Endothelial cell of umbilical vein (primary cell): ENCODE results near the gene LAMA5. TPM values are rescaled to one million over a fixed set of nuclear protein-coding genes. Genes with fewer than 3 reads are reported as not detected.

Experiments used
- BruUV-seq: library from RNA; stranded (reverse); fragments of 400-500 nt; replicated peaks from 2 replicates; lab custom pipeline; 2021; lab: Mats Ljungman, UMichigan
- CTCF ChIA-PET: fragments of 300-600, 350-600 bp; sonication (Branson Sonifier 250); formaldehyde crosslinking; loops from one replicate; lab custom pipeline; 2021; ENCODE audit warnings: antibody characterized with exemption, inconsistent platforms; lab: Charles Lee
- POLR2A ChIA-PET: fragments of 300-600, 350-600 bp; sonication (Branson Sonifier 250); formaldehyde crosslinking; loops from one replicate; lab custom pipeline; 2021; ENCODE audit warnings: antibody characterized with exemption, inconsistent platforms; lab: Charles Lee
- DNase-seq: peaks from one replicate; pipeline ENCODE4 v3.0.0-alpha.2; 2011; ENCODE audit warnings: low read depth, low spot score
- FAIRE-seq: peaks from 2 replicates; lab custom pipeline; 2011; peaks lifted over from hg19 to GRCh38; lab: Jason Lieb, UNC
- H2AFZ ChIP-seq: 2 replicates; pipeline ENCODE4 v1.6.0; 2012; ENCODE audit warnings: low read depth, low read length, control low read depth, inconsistent platforms
- H3K27ac ChIP-seq: 2 replicates; pipeline ENCODE4 v1.5.1; 2011; ENCODE audit warnings: low read depth, mild to moderate bottlenecking, control low read depth, low read length, moderate library complexity; ENCODE audit not compliant: insufficient read depth
- H3K27me3 ChIP-seq, 2 experiments: 2 replicates each; pipeline versions ENCODE4 v1.6.0 to v1.6.1; 2011; ENCODE audit warnings: low read length in 2 of 2, mixed read lengths in 1 of 2; ENCODE audit not compliant: control insufficient read depth in 2 of 2, insufficient read depth in 2 of 2
- H3K36me3 ChIP-seq, 2 experiments: 2 replicates in 1 of 2; 3 replicates in 1 of 2; pipeline ENCODE4 v1.5.1; 2011; ENCODE audit warnings: low read length in 2 of 2, mild to moderate bottlenecking in 1 of 2, moderate library complexity in 1 of 2; ENCODE audit not compliant: control insufficient read depth in 2 of 2, insufficient read depth in 2 of 2; ENCODE audit errors: extremely low read depth in 1 of 2
- H3K4me1 ChIP-seq: 3 replicates; pipeline ENCODE4 v1.5.1; 2011; ENCODE audit warnings: mild to moderate bottlenecking, low read length; ENCODE audit not compliant: control insufficient read depth, insufficient read depth; ENCODE audit errors: extremely low read depth
- H3K4me2 ChIP-seq: 2 replicates; pipeline ENCODE4 v1.6.1; 2011; ENCODE audit warnings: low read length, control low read depth, mixed read lengths; ENCODE audit not compliant: insufficient read depth
- H3K4me3 ChIP-seq, 3 experiments: fragments of 200-600 bp in 1 of 3; sonication (generic), shearing (Covaris generic) in 1 of 3; replicated peaks in 1 of 3; 2 replicates each; pipeline ENCODE4 v1.5.1; 2011 to 2016; ENCODE audit warnings: control low read depth in 3 of 3, low read length in 3 of 3, mild to moderate bottlenecking in 2 of 3, inconsistent platforms in 1 of 3, low read depth in 1 of 3, moderate library complexity in 1 of 3; ENCODE audit not compliant: insufficient read depth in 1 of 3
- H3K79me2 ChIP-seq: 2 replicates; pipeline ENCODE4 v1.6.0; 2012; ENCODE audit warnings: low read length, inconsistent platforms; ENCODE audit not compliant: control insufficient read depth, insufficient read depth
- H3K9ac ChIP-seq: replicated peaks from 2 replicates; pipeline ENCODE3; 2011; ENCODE audit warnings: low read length, control low read depth; ENCODE audit not compliant: insufficient read depth; ENCODE audit errors: extremely low read depth
- H3K9me1 ChIP-seq: replicated peaks from 3 replicates; pipeline ENCODE4 v1.6.0; 2011; ENCODE audit warnings: mild to moderate bottlenecking, low read length; ENCODE audit not compliant: control insufficient read depth, insufficient read depth; ENCODE audit errors: extremely low read depth
- H3K9me3 ChIP-seq: replicated peaks from 2 replicates; pipeline ENCODE4 v1.5.1; 2012; ENCODE audit warnings: low read length, inconsistent platforms; ENCODE audit not compliant: control insufficient read depth, insufficient read depth
- H4K20me1 ChIP-seq: replicated peaks from 2 replicates; pipeline ENCODE3; 2011; ENCODE audit warnings: mild to moderate bottlenecking, low read length; ENCODE audit not compliant: control insufficient read depth, insufficient read depth; ENCODE audit errors: extremely low read depth
- EZH2 ChIP-seq: IDR thresholded peaks from 2 replicates; pipeline ENCODE4 v1.6.1; 2012; ENCODE audit warnings: borderline replicate concordance, low read depth, mild to moderate bottlenecking, moderate library complexity, low read length, inconsistent platforms; ENCODE audit not compliant: severe bottlenecking
- FOS ChIP-seq: IDR thresholded peaks from 2 replicates; pipeline ENCODE4 v1.6.1; 2011; ENCODE audit warnings: mild to moderate bottlenecking, low read length, moderate library complexity, borderline replicate concordance; ENCODE audit not compliant: insufficient read depth
- GATA2 ChIP-seq: IDR thresholded peaks from 2 replicates; pipeline ENCODE4 v1.7.0; 2011; ENCODE audit warnings: low read depth, mild to moderate bottlenecking, moderate library complexity, mixed read lengths, low read length; ENCODE audit not compliant: insufficient read length, insufficient read depth
- JUN ChIP-seq: IDR thresholded peaks from 2 replicates; pipeline ENCODE4 v1.6.1; 2011; ENCODE audit warnings: borderline replicate concordance, low read depth; ENCODE audit not compliant: insufficient read length, insufficient read depth
- MYC ChIP-seq: IDR thresholded peaks from one replicate; pipeline ENCODE4 v1.6.1; 2011; ENCODE audit warnings: mild to moderate bottlenecking, low read depth, low read length
- POLR2A ChIP-seq: IDR thresholded peaks from 2 replicates; pipeline ENCODE4 v1.6.1; 2012; ENCODE audit warnings: low read depth, mild to moderate bottlenecking, control low read depth, low read length
- POLR2AphosphoS5 ChIP-seq: IDR thresholded peaks from 2 replicates; pipeline ENCODE4 v1.6.1; 2012; ENCODE audit warnings: low read depth, mild to moderate bottlenecking, control low read depth, low read length, moderate library complexity; ENCODE audit not compliant: insufficient read depth
- dilution Hi-C: fragments of 300-500 bp; cut with MboI; formaldehyde crosslinking; loops from one replicate; pipeline ENCODE4 v1.15.0; 2019; ENCODE audit warnings: low sequenced_read_pairs; ENCODE audit not compliant: extremely low pct_ligation_motif_present
- intact Hi-C: fragments of 100-400 bp; cut with micrococcal nuclease; formaldehyde crosslinking; loops from one replicate; pipeline ENCODE4 v1.10.0; 2022
- polyA plus RNA-seq, 4 experiments: library from polyadenylated mRNA; depleted of rRNA in 3 of 4; stranded (reverse) in 3 of 4; unstranded in 1 of 4; fragments of >200 nt; gene quantifications; 2 replicates each; pipeline versions ENCODE4 v1.2.1 to v1.2.3, GENCODE V29; 2011 to 2012; ENCODE audit warnings: missing spikeins in 1 of 4
- total RNA-seq: library from RNA; stranded (reverse); gene quantifications from 2 replicates; pipeline ENCODE4 v1.2.3, GENCODE V29; 2021
- TF ChIP-seq, protein P1 (sequence below), 2 donors: IDR thresholded peaks; 1 replicate in 1 of 2; 2 replicates in 1 of 2; pipeline ENCODE4 v1.5.1; 2011; ENCODE audit warnings: low read length in 2 of 2, mild to moderate bottlenecking in 2 of 2, moderate library complexity in 2 of 2, control low read depth in 1 of 2, inconsistent platforms in 1 of 2, low read depth in 1 of 2; ENCODE audit not compliant: insufficient read depth in 1 of 2; ENCODE audit errors: extremely low read depth in 1 of 2
- TF ChIP-seq, protein P2 (sequence below): IDR thresholded peaks from 2 replicates; pipeline ENCODE4 v1.6.1; 2011; ENCODE audit not compliant: insufficient read depth, insufficient read length

Gene LAMA5
- total and polyA plus RNA-seq, 2 donors (not counting 3 experiments of a cell fraction or from before 2014, with no cell fraction given) = 24.0 to 145 TPM

DNA sequence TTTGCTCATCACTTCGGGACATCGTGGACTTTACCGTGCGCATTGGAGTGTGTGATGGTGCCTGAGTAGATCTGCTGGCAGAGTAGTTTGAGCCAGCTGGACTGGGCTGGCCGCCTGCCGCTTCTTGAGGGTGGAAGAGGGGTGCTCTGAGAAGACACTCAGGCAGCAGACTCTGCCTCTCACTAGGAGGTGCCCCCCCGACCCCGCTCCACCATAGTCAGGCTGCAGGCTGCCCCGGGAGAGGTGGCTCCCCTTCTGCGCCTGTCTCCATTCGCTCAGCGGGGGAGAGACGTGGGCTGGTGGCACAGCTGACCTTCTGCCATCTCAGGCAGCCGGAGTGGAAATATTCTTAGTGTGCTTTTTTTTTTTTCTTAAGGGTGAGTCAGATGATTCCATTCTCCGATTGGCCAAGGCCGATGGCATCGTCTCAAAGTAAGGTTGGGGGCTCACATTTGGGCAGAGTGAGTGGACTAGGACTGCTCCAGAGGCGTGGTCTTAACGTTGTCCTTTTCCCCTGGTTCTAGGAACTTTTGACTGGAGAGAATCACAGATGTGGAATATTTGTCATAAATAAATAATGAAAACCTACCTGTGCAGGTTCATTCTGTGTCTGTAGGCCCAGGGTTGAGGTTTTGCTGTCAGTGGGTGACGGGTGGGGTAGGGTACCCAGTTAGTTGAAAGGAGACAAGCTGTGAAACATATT, 21.0 kb upstream of the LAMA5 start:
- no peaks in the 10 kb centered on the region for H3K9me3 ChIP-seq
- peak overlapping the region; percentile 98 for H3K9ac ChIP-seq
- ChIA-PET POLR2A (no interaction called here), CTCF (no interaction called here)
- peaks cover 12 to 21% of the 10 kb centered on the region in 2 experiments for H3K36me3 ChIP-seq
- H3K9me1 ChIP-seq = no peaks in the 10 kb centered on the region
- FAIRE-seq = no peak
- H3K4me3 ChIP-seq = peak overlapping the region; percentile 72 to 81 (median 75)
- intact Hi-C loops = loop anchor here (1.0 to 10.0 kb wide), 4 partner anchors 86 to 417 kb away; partner anchors contain the start of genes ADRM1, MTG2, OGFR and OSBPL2
- H3K79me2 ChIP-seq = peaks cover 43% of the 10 kb centered on the region
- no peak overlapping the region for H2AFZ ChIP-seq
- H3K27ac ChIP-seq = peak overlapping the region; percentile 4
- BruUV-seq = no TSS peak
- no peaks in the 10 kb centered on the region for H3K27me3 ChIP-seq
- H4K20me1 ChIP-seq = no peaks in the 10 kb centered on the region
- peak overlapping the region; percentile 62 for H3K4me2 ChIP-seq
- dilution Hi-C loops = no loop called here
- peaks cover 15% of the 10 kb centered on the region for H3K4me1 ChIP-seq
- no peak for TF ChIP-seq EZH2
- TF ChIP-seq, protein P1, sequence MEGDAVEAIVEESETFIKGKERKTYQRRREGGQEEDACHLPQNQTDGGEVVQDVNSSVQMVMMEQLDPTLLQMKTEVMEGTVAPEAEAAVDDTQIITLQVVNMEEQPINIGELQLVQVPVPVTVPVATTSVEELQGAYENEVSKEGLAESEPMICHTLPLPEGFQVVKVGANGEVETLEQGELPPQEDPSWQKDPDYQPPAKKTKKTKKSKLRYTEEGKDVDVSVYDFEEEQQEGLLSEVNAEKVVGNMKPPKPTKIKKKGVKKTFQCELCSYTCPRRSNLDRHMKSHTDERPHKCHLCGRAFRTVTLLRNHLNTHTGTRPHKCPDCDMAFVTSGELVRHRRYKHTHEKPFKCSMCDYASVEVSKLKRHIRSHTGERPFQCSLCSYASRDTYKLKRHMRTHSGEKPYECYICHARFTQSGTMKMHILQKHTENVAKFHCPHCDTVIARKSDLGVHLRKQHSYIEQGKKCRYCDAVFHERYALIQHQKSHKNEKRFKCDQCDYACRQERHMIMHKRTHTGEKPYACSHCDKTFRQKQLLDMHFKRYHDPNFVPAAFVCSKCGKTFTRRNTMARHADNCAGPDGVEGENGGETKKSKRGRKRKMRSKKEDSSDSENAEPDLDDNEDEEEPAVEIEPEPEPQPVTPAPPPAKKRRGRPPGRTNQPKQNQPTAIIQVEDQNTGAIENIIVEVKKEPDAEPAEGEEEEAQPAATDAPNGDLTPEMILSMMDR (IDR thresholded peaks at IDR 0.05; ENCODE audit: extremely low read depth in 1 of 2, insufficient read depth in 1 of 2, low read depth in 1 of 2, low read length in 2 of 2) = no peak
- TF ChIP-seq FOS = no peak
- TF ChIP-seq, protein P2, sequence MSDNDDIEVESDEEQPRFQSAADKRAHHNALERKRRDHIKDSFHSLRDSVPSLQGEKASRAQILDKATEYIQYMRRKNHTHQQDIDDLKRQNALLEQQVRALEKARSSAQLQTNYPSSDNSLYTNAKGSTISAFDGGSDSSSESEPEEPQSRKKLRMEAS = no peak
- TF ChIP-seq JUN = no peak
- TF ChIP-seq POLR2AphosphoS5 = no peak
- TF ChIP-seq MYC = no peak
- no peak for TF ChIP-seq GATA2
- TF ChIP-seq POLR2A = no peak
- DNase-seq = no peak
